GM23338 (cell line): ENCODE data around the gene PRSS57.

Experiments used
- CREB1 ChIP-seq: fragments of 250-450 bp; sonication (Bioruptor Pico); IDR thresholded peaks from 2 replicates; pipeline ENCODE4 v1.5.0; 2020; ENCODE audit warnings: low read depth, mild to moderate bottlenecking, moderate library complexity
- CTCF ChIP-seq, 2 experiments: fragments of 200-600 bp in 1 of 2; sonication (generic) in 1 of 2; conservative IDR thresholded peaks; 2 replicates each; pipeline versions ENCODE4 v1.5.1 to v1.6.1; 2016 to 2017; ENCODE audit warnings: antibody characterized with exemption in 2 of 2, low read depth in 2 of 2, mild to moderate bottlenecking in 2 of 2, moderate library complexity in 1 of 2
- EZH2 ChIP-seq: fragments of 200-600 bp; sonication (generic); IDR thresholded peaks from one replicate; pipeline ENCODE4 v1.8.0; 2017; ENCODE audit warnings: antibody characterized with exemption, mild to moderate bottlenecking, low read depth; ENCODE audit not compliant: unreplicated experiment
- EZH2phosphoT487 ChIP-seq: fragments of 200-600 bp; sonication (generic); IDR thresholded peaks from one replicate; pipeline ENCODE4 v1.8.1; 2018; ENCODE audit warnings: antibody characterized with exemption; ENCODE audit not compliant: unreplicated experiment
- POLR2AphosphoS5 ChIP-seq: IDR thresholded peaks from 2 replicates; pipeline ENCODE4 v1.6.1; 2016; ENCODE audit warnings: antibody characterized with exemption, low read depth
- REST ChIP-seq: IDR thresholded peaks from one replicate; pipeline ENCODE4 v1.6.1; 2018; ENCODE audit warnings: antibody characterized with exemption; ENCODE audit not compliant: unreplicated experiment
- STAT1 ChIP-seq: IDR thresholded peaks from one replicate; pipeline ENCODE4 v1.6.1; 2016; ENCODE audit warnings: antibody characterized with exemption; ENCODE audit not compliant: unreplicated experiment

- TF ChIP-seq CTCF (conservative IDR thresholded peaks at IDR 0.05; ENCODE audit: low read depth in 2 of 2) (no peak), POLR2AphosphoS5 (no peak), EZH2phosphoT487 (no peak), EZH2 (no peak), REST (no peak), STAT1 (no peak), CREB1 (CRISPR knock-in tag) (no peak)
These were observed 23.8 kb upstream of the PRSS57 start for GRCh38 chr19:718991-719512.
